Cardiac fibroblast (primary cell): ENCODE data around the gene PTK7.
A peak's percentile ranks its signal among the peaks of the same experiment; 100 is the strongest.

Source experiments
- DNase-seq, 2 donors: peaks; one replicate each; pipeline versions ENCODE4 v3.0.0 to v3.0.0-alpha.2; 2010; ENCODE audit warnings: low read depth in 2 of 2
- H3K4me3 ChIP-seq, 2 donors: replicated peaks in 1 of 2; 1 replicate in 1 of 2; 2 replicates in 1 of 2; pipeline ENCODE4 v1.5.1; 2011; ENCODE audit warnings: low read depth in 2 of 2, low read length in 2 of 2, mild to moderate bottlenecking in 2 of 2, moderate library complexity in 1 of 2
- TF ChIP-seq, protein P1 (sequence below): IDR thresholded peaks from one replicate; pipeline ENCODE4 v1.5.1; 2011; ENCODE audit warnings: low read depth, mild to moderate bottlenecking, low read length, inconsistent platforms

PTK7 gene

DNA sequence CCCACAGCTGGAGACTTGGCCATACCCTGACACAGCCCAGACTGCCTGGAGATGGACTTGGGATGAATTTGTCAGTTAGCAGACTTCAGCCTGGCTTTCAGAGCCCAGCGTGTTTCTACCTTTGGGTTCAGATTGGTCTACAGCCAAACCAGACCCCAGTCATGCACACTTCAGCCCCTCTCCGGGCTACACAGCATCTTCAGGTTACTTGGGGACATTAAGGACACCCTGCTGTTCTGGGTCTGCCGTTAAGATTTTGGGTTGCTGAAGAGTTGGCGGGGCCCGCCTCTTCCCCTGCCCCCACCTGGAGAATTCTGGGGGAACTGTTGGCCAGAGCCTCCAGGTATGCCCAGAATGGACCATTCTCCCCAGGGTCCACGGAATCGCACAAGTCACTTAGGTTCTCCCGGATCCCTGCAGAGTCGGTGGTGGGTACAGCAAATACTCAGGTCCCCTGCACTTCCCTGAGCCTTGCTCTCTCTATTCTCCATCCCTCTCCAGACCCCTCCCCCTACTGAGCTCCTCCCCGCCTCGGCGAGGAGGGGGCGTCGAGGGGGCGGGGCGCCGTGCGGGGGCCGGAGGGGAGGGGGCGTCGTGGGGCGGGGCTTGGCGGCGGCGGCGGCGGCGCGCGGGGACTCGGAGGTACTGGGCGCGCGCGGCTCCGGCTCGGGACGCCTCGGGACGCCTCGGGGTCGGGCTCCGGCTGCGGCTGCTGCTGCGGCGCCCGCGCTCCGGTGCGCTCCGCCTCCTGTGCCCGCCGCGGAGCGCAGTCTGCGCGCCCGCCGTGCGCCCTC, at the start of gene PTK7:
Gene PTK7, plus strand, starts transcription at position 645 of the 794 bp plus-strand sequence. CDS start 175 bp downstream, outside the sequence.
- TF ChIP-seq, protein P1, sequence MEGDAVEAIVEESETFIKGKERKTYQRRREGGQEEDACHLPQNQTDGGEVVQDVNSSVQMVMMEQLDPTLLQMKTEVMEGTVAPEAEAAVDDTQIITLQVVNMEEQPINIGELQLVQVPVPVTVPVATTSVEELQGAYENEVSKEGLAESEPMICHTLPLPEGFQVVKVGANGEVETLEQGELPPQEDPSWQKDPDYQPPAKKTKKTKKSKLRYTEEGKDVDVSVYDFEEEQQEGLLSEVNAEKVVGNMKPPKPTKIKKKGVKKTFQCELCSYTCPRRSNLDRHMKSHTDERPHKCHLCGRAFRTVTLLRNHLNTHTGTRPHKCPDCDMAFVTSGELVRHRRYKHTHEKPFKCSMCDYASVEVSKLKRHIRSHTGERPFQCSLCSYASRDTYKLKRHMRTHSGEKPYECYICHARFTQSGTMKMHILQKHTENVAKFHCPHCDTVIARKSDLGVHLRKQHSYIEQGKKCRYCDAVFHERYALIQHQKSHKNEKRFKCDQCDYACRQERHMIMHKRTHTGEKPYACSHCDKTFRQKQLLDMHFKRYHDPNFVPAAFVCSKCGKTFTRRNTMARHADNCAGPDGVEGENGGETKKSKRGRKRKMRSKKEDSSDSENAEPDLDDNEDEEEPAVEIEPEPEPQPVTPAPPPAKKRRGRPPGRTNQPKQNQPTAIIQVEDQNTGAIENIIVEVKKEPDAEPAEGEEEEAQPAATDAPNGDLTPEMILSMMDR = no peak
- peak within 1 kb of the TSS; percentile 75 to 96 for H3K4me3 ChIP-seq
- peak; percentile 40 to 75 for DNase-seq

DNA sequence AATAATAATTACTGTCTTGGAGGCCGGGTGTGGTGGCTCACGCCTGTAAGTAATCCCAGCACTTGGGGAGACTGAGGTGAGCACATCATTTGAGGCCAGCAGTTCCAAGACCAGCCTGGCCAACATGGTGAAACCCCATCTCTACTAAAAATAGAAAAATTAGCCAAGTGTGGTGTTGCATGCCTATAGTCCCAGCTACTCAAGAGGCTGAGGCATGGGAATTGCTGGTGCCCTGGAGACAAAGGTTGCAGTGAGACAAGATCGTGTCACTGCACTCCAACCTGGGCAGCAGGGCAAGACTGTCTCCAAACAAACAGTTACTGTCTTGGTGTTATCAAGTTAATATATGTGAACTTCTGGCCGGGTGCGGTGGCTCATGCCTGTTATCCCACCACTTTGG, 49.7 kb upstream of the PTK7 start:
- DNase-seq = no peak
- TF ChIP-seq, protein P1 = no peak
- no peak overlapping the region for H3K4me3 ChIP-seq

DNA sequence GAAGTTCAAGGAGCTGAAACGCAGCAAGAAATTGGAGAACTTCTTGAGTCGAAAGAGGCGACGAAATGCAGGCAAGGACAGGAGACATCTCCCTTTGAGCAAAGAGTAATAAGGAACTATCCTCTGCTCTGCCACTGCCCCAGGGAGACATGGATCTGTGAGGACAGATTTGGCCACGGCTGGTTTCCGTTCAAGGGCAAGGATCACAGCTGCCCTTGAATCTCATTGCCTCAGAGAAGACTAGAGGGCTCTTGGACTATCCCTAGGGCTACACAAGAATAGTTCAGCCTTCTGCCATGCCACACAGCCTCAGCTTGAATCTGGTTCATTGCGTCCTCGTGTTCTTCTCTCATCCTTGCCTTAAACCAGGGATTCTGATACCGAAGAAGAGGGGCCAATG, 47.0 kb upstream of the PTK7 start:
- H3K4me3 ChIP-seq = no peak overlapping the region
- TF ChIP-seq, protein P1 = no peak
- no peak for DNase-seq

- no peak for DNase-seq
- no peak overlapping the region for H3K4me3 ChIP-seq
- TF ChIP-seq, protein P1 = no peak
Observed at GRCh38 chr6:43032326-43032725, 43.8 kb upstream of the PTK7 start.

GRCh38 chr6:43033496-43034189, 42.5 kb upstream of the PTK7 start:
- H3K4me3 ChIP-seq = no peak overlapping the region
- TF ChIP-seq, protein P1 = no peak
- DNase-seq = no peak

- H3K4me3 ChIP-seq = no peak overlapping the region
- TF ChIP-seq, protein P1 = no peak
- no peak for DNase-seq
Observed at GRCh38 chr6:43034190-43034525, 42.0 kb upstream of the PTK7 start.
